Measurements from ENCODE around the gene CAMK1D.

DNA sequence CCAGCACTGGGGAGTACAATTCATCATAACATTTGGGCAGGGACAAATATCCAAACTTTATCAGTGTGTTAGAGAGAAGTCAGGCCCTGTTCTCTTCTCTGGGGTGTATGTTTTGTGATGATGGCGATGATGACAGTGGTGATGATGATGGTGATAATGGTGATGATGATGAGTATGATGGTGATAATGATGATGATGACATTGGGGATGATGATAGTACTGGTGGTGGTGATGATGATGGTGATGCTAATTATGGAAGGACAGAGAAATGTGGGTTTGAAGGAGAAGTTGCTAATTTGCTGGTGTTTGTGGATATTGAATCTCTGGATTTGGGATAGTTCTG lies 64.0 kb downstream of the CAMK1D start:
- TF ChIP-seq, protein P1, sequence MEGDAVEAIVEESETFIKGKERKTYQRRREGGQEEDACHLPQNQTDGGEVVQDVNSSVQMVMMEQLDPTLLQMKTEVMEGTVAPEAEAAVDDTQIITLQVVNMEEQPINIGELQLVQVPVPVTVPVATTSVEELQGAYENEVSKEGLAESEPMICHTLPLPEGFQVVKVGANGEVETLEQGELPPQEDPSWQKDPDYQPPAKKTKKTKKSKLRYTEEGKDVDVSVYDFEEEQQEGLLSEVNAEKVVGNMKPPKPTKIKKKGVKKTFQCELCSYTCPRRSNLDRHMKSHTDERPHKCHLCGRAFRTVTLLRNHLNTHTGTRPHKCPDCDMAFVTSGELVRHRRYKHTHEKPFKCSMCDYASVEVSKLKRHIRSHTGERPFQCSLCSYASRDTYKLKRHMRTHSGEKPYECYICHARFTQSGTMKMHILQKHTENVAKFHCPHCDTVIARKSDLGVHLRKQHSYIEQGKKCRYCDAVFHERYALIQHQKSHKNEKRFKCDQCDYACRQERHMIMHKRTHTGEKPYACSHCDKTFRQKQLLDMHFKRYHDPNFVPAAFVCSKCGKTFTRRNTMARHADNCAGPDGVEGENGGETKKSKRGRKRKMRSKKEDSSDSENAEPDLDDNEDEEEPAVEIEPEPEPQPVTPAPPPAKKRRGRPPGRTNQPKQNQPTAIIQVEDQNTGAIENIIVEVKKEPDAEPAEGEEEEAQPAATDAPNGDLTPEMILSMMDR (conservative IDR thresholded peaks at IDR 0.05): no peak
- no peak for TF ChIP-seq EZH2 (IDR thresholded peaks at IDR 0.05; ENCODE audit: low read depth)

Data from PC-9 (cell line).